Thyroid gland (tissue), 4 donors: ENCODE data around the gene HIVEP3.

Experiments
- CTCF ChIP-seq, 6 experiments: fragments of 200-600 bp in 3 of 6; fragments of 450-650 bp in 3 of 6; sonication (generic) in 3 of 6; IDR thresholded peaks; one replicate each; pipeline ENCODE4 v1.5.1; 2016 to 2019; ENCODE audit warnings: antibody characterized with exemption in 6 of 6, mild to moderate bottlenecking in 2 of 6, inconsistent platforms in 1 of 6, moderate library complexity in 1 of 6
- POLR2A ChIP-seq, 2 donors: fragments of 450-650 bp; IDR thresholded peaks; one replicate each; pipeline ENCODE4 v1.6.1; 2017; ENCODE audit warnings: antibody characterized with exemption in 2 of 2, mild to moderate bottlenecking in 2 of 2, moderate library complexity in 1 of 2

- TF ChIP-seq CTCF (IDR thresholded peaks at IDR 0.05) (no peak), POLR2A (IDR thresholded peaks at IDR 0.05) (no peak)
These were observed 180.2 kb downstream of the HIVEP3 start for GRCh38 chr1:41738475-41738874.
